C4-2B (cell line): ENCODE measurements around the gene IFI16.

ENCODE experiments used
- CTCF ChIP-seq: fragments of 450-650 bp; conservative IDR thresholded peaks from 2 replicates; pipeline ENCODE4 v1.5.1; 2017; ENCODE audit warnings: mild to moderate bottlenecking
- ZFX ChIP-seq: fragments of 450-650 bp; IDR thresholded peaks from 2 replicates; pipeline ENCODE4 v1.6.1; 2017

GRCh38 chr1:159015440-159015909 lies 5.8 kb downstream of the IFI16 start:
- TF ChIP-seq CTCF: no peak
- TF ChIP-seq ZFX: no peak
